GM10266 (cell line): ENCODE results near the gene PPP2CA.
"Not testable (repeated sequence)": the region's sequence is repeated elsewhere in the genome, so short reads cannot be mapped to it uniquely, and the experiment has no call there.

ENCODE experiments used
- DNase-seq: peaks from one replicate; pipeline ENCODE4 v3.0.0; 2012; ENCODE audit errors: extremely low spot score
- CTCF ChIP-seq: IDR thresholded peaks from 2 replicates; pipeline ENCODE4 v1.5.1; 2012; ENCODE audit warnings: mild to moderate bottlenecking, low read depth; ENCODE audit not compliant: control insufficient read depth, insufficient read depth; ENCODE audit errors: missing control alignments

PPP2CA gene

DNA sequence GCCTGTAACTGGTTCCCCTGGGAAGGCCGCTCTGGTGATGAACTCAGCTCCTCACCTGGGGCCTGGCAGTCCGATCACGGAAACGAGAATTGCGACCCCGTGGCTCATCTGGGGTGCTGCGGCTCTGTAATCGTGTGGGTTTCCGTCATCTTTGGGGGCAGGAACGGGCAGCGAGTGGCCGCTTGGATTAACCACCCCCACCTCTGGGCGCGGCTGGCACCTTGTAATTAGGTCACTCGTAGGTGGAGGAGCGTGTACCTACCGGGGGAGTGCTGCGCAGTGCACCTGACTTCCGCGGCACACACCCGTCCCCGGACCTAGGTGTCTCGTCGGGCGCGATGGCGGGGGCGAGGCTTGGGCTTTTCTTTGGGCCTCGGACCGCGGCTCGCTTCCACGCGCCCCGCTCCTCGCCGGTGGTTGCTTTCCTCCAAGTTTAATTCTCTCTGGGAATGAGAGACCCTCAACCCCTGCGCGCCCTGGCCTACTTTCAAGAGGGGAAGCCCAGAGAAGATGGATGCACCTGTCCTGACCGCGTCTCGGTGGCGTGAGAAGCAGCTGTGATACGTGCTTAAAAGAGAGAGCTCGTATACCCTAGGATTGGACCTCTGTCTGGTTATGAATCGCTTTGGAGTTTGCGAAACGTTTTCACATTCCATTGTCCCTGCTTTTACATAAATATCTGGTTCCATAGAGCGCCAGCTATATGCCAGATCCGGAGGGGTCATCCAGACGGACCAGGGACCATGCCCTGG lies 744 bp upstream of the PPP2CA start:
- TF ChIP-seq CTCF, result no peak
- no peak for DNase-seq

- DNase-seq, result peak; percentile 54
- TF ChIP-seq CTCF, result peak; percentile 37
Observed at GRCh38 chr5:134224888-134225779, 739 bp downstream of the PPP2CA start.

GRCh38 chr5:134223406-134224248 lies 2.2 kb downstream of the PPP2CA start:
- no peak for TF ChIP-seq CTCF
- no peak for DNase-seq

DNA sequence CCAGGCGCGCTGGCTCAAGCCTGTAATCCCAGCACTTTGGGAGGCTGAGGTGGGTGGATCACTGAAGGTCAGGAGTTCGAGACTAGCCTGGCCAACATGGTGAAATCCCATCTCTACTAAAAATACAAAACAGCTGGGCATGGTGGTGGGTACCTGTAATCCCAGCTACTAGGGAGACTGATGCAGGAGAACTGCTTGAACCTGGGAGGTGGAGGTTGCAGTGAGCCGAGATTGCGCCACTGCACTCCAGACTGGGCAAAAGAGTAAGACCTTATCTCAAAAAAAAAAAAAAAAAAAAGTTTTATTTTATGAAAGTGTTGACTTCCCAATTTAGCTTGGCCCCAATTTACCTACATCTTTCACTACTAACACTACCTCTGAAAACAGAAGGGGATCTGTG lies 4.2 kb downstream of the PPP2CA start:
- DNase-seq, result not testable (repeated sequence)

DNA sequence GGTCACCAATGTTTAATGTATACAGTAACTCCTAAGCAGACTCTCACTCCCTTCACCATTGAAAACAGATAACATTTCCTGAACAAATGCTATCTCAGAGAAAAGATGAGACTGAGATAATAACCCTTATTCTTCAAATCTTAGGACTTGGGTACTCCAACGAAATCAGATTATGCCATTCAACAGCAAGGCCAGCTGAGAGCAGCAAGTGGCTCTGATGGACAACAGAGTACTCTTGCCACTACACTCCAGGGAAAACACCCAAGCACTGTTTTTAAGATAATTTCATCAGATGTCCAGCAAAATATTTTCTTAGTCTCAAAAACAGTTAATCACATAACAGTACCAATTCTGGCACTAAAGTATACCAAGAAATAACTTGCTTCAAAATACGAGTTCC lies 10.1 kb downstream of the PPP2CA start:
- TF ChIP-seq CTCF, result no peak
- no peak for DNase-seq

DNA sequence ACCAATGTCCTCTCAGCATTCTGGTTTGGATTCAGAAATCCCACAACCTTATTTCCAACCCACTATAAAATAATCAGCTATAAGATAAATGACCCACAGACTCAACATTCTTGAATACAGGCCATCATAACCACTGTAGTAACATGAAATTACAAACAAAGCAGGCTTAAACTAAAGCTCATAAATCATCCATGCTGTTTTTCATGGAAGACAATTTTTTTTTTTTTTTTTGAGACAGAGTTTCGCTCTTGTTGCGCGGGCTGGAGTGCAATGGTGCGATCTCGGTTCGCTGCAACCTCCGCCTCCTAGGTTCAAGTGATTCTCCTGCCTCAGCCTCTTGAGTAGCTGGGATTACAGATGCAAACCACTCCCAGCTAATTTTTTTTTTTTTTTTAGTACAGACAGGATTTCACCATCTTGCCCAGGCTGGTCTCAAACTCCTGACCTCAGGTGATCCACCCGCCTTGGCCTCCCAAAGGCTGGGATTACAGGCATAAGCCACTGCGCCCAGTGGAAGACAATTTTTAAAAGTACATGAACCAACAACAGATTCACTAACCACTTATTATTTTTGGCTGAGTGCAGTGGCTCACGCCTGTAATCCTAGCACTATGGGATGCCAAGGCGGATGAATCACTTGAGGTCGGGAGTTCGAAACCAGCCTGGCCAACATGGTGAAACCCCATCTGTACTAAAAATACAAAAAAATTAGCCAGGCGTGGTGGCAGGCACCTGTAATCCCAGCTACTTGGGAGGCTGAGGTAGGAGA lies 14.4 kb downstream of the PPP2CA start:
- not testable (repeated sequence) for DNase-seq

DNA sequence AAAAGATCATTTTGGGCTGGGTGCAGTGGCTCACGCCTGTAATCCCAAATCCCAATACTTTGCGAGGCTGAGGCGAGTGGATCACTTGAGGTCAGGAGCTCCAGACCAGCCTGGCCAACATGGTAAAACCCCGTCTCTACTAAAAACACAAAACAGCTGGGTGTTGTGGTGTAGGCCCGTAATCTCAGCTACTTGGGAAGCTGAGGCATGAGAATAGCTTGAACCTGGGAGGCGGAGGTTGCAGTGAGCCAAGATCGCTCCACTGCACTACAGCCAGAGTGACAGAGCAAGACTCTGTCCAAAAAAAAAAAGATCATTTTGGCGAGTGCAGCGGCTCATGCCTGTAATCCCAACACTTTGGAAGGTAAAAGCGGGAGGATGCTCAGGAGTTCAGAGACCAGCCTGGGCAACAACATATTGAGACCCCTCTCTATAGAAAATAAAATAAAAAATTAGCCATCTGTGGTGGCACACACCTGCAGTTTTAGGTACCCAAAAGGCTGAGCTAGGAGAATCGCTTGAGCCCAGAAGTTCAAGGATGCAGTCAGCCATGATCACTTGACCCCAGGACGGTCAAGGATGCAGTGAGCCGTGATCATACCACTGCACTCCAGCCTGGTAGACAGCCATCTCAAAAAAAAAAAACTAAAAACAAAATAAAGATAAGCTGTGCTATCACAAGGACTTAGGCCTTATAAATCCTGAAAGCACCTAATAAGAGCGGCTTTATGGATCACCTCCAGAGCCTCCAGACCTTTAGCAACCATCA lies 16.2 kb downstream of the PPP2CA start:
- no peak for TF ChIP-seq CTCF
- DNase-seq, result no peak
